Measurements from ENCODE around the gene ZNF469.

GRCh38 chr16:88348377-88349152 lies 34.2 kb upstream of the ZNF469 start:
- TF ChIP-seq CTCF (IDR thresholded peaks at IDR 0.05) (no peak), POLR2A (IDR thresholded peaks at IDR 0.05) (no peak)
